Measurements from ENCODE around the gene GJD3. TPM values are rescaled to one million over a fixed set of nuclear protein-coding genes. Genes with fewer than 3 reads are reported as not detected.
A peak's percentile ranks its signal among the peaks of the same experiment; 100 is the strongest.

Gene GJD3
- total and polyA plus RNA-seq, 7 experiments from 2014 or later, result 0.27 TPM; not detected in 6

- intact Hi-C loops (cut with micrococcal nuclease), result loop anchor here (1.0 to 5.0 kb wide), 5 partner anchors 15 to 154 kb away; no protein-coding TSS in a partner anchor
- Mint-ChIP-seq H3K27ac (peak overlapping the region in 1 of 9 donors; percentile 69), H3K4me1 (peaks cover 8 to 24% (median 16%) of the 10 kb centered on the region in 7 donors), H3K9me3 (no peaks in the 10 kb centered on the region), H3K27me3 (peaks cover 0 to 13% (median 6%) of the 10 kb centered on the region in 5 donors), H3K36me3 (peaks cover 4 to 9% (median 6%) of the 10 kb centered on the region in 5 donors), H3K4me3 (no peak overlapping the region)
- ATAC-seq (no peak), DNase-seq (no peak)
- ChIA-PET CTCF (interaction anchor here (1.0 to 11.9 kb wide), 10 partner anchors 11 to 291 kb away, joined by 3 to 233 read pairs (median 12); no protein-coding TSS in a partner anchor), POLR2A (interaction anchor here (0.6 to 1.8 kb wide), 4 partner anchors 34 to 63 kb away, joined by 3 to 13 read pairs (median 6); no protein-coding TSS in a partner anchor)
- Histone ChIP-seq H3K4me3 (ENCODE audit: low read length) (no peak overlapping the region), H3K36me3 (ENCODE audit: control insufficient read depth in 2 of 3, insufficient read depth in 3 of 3, low read length in 3 of 3) (peaks cover 0 to 50% (median 4%) of the 10 kb centered on the region in 3 experiments), H3K4me1 (ENCODE audit: control insufficient read depth in 2 of 2, insufficient read depth in 2 of 2, low read length in 2 of 2) (no peaks in the 10 kb centered on the region), H3K27ac (ENCODE audit: low read depth, low read length) (no peak overlapping the region), H3K9me3 (ENCODE audit: control insufficient read depth in 2 of 3, low read length in 3 of 3) (no peaks in the 10 kb centered on the region), H3K27me3 (ENCODE audit: control insufficient read depth in 2 of 2, insufficient read depth in 2 of 2, low read length in 2 of 2) (no peaks in the 10 kb centered on the region)
Observed at GRCh38 chr17:40355804-40356758, 8.5 kb downstream of the GJD3 start.

GRCh38 chr17:40355123-40355803, 9.3 kb downstream of the GJD3 start:
- H3K4me1 ChIP-seq (ENCODE audit: control insufficient read depth in 2 of 2, insufficient read depth in 2 of 2, low read length in 2 of 2), result no peaks in the 10 kb centered on the region
- Mint-ChIP-seq H3K27ac (peak overlapping the region in 5 of 9 donors; percentile 6 to 69 (median 32)), H3K9me3 (no peaks in the 10 kb centered on the region), H3K4me1 (peaks cover 8 to 25% (median 18%) of the 10 kb centered on the region in 7 donors), H3K36me3 (peaks cover 4 to 9% (median 6%) of the 10 kb centered on the region in 5 donors), H3K27me3 (peaks cover 0 to 5% (median 0%) of the 10 kb centered on the region in 5 donors), H3K4me3 (peak overlapping the region in 1 of 10 donors; percentile 32)
- CTCF ChIA-PET, result interaction anchor here (0.5 to 11.9 kb wide), 30 partner anchors 10 to 510 kb away, joined by 3 to 233 read pairs (median 4); partner anchors contain the start of genes GJD3 and RARA
- intact Hi-C loops (cut with micrococcal nuclease), result loop anchor here (1.0 to 5.0 kb wide), 5 partner anchors 14 to 153 kb away; no protein-coding TSS in a partner anchor
- DNase-seq, result peak; percentile 63 to 93 (median 78)
- POLR2A ChIA-PET, result interaction anchor here (0.6 to 3.9 kb wide), 14 partner anchors 9 to 200 kb away, joined by 3 to 35 read pairs (median 6); no protein-coding TSS in a partner anchor
- H3K36me3 ChIP-seq (ENCODE audit: control insufficient read depth in 2 of 3, insufficient read depth in 3 of 3, low read length in 3 of 3), result peaks cover 0 to 57% (median 4%) of the 10 kb centered on the region in 3 experiments
- no peak overlapping the region for H3K27ac ChIP-seq (ENCODE audit: low read depth, low read length)
- H3K4me3 ChIP-seq (ENCODE audit: low read length), result no peak overlapping the region
- H3K27me3 ChIP-seq (ENCODE audit: control insufficient read depth in 2 of 2, insufficient read depth in 2 of 2, low read length in 2 of 2), result no peaks in the 10 kb centered on the region
- peak; percentile 86 for ATAC-seq
- no peaks in the 10 kb centered on the region for H3K9me3 ChIP-seq (ENCODE audit: control insufficient read depth in 2 of 3, low read length in 3 of 3)

- ATAC-seq, result no peak
- no peak overlapping the region for H3K4me3 ChIP-seq (ENCODE audit: low read length)
Observed at GRCh38 chr17:40354221-40355122, 10.1 kb downstream of the GJD3 start.

GRCh38 chr17:40352779-40353394, 11.7 kb downstream of the GJD3 start:
- no peaks in the 10 kb centered on the region for H3K27me3 Mint-ChIP-seq
- ChIA-PET POLR2A (interaction anchor here (0.7 to 3.9 kb wide), 6 partner anchors 21 to 1335 kb away, joined by 3 to 35 read pairs (median 8); partner anchors contain the start of gene RARA), CTCF (interaction anchor here (1.1 to 11.9 kb wide), 8 partner anchors 9 to 58 kb away, joined by 3 to 233 read pairs (median 8); no protein-coding TSS in a partner anchor)
- Histone ChIP-seq H3K27ac (ENCODE audit: low read depth, low read length) (no peak overlapping the region), H3K4me3 (ENCODE audit: low read length) (no peak overlapping the region), H3K4me1 (ENCODE audit: control insufficient read depth in 2 of 2, insufficient read depth in 2 of 2, low read length in 2 of 2) (peaks cover 6% of the 10 kb centered on the region in 2 donors), H3K9me3 (ENCODE audit: control insufficient read depth in 2 of 3, low read length in 3 of 3) (no peaks in the 10 kb centered on the region), H3K27me3 (ENCODE audit: control insufficient read depth in 2 of 2, insufficient read depth in 2 of 2, low read length in 2 of 2) (no peaks in the 10 kb centered on the region), H3K36me3 (ENCODE audit: control insufficient read depth in 2 of 3, insufficient read depth in 3 of 3, low read length in 3 of 3) (peaks cover 2 to 73% (median 4%) of the 10 kb centered on the region in 3 experiments)
- H3K27ac Mint-ChIP-seq, result peak overlapping the region in 6 of 9 donors; percentile 29 to 63 (median 50)
- no peak overlapping the region for H3K4me3 Mint-ChIP-seq
- no peak for DNase-seq
- ATAC-seq, result peak; percentile 13
- intact Hi-C loops (cut with micrococcal nuclease), result no loop called here
- peaks cover 6 to 16% (median 7%) of the 10 kb centered on the region in 5 donors for H3K36me3 Mint-ChIP-seq
- no peaks in the 10 kb centered on the region for H3K9me3 Mint-ChIP-seq
- peaks cover 7 to 31% (median 20%) of the 10 kb centered on the region in 7 donors for H3K4me1 Mint-ChIP-seq

More at GRCh38 chr17:40354221-40355122, 10.1 kb downstream of the GJD3 start:
- intact Hi-C loops (cut with micrococcal nuclease), result loop anchor here (1.0 to 5.0 kb wide), 5 partner anchors 14 to 152 kb away; no protein-coding TSS in a partner anchor
- no peak for DNase-seq
- Mint-ChIP-seq H3K9me3 (no peaks in the 10 kb centered on the region), H3K4me3 (no peak overlapping the region), H3K4me1 (peaks cover 8 to 28% (median 22%) of the 10 kb centered on the region in 7 donors), H3K36me3 (peaks cover 4 to 11% (median 6%) of the 10 kb centered on the region in 5 donors), H3K27me3 (no peaks in the 10 kb centered on the region), H3K27ac (peak overlapping the region in 5 of 9 donors; percentile 6 to 62 (median 32))
- no peaks in the 10 kb centered on the region for H3K9me3 ChIP-seq (ENCODE audit: control insufficient read depth in 2 of 3, low read length in 3 of 3)
- H3K27me3 ChIP-seq (ENCODE audit: control insufficient read depth in 2 of 2, insufficient read depth in 2 of 2, low read length in 2 of 2), result no peaks in the 10 kb centered on the region
- H3K4me1 ChIP-seq (ENCODE audit: control insufficient read depth in 2 of 2, insufficient read depth in 2 of 2, low read length in 2 of 2), result no peaks in the 10 kb centered on the region
- peaks cover 0 to 65% (median 4%) of the 10 kb centered on the region in 3 experiments for H3K36me3 ChIP-seq (ENCODE audit: control insufficient read depth in 2 of 3, insufficient read depth in 3 of 3, low read length in 3 of 3)
- POLR2A ChIA-PET, result interaction anchor here (0.5 to 3.9 kb wide), 16 partner anchors 9 to 201 kb away, joined by 3 to 35 read pairs (median 4); no protein-coding TSS in a partner anchor
- CTCF ChIA-PET, result interaction anchor here (0.5 to 11.9 kb wide), 29 partner anchors 9 to 1314 kb away, joined by 3 to 233 read pairs (median 4); partner anchors contain the start of genes GJD3 and RARA
- H3K27ac ChIP-seq (ENCODE audit: low read depth, low read length), result no peak overlapping the region

GRCh38 chr17:40352237-40352778, 12.2 kb downstream of the GJD3 start:
- no peaks in the 10 kb centered on the region for H3K27me3 Mint-ChIP-seq
- intact Hi-C loops (cut with micrococcal nuclease), result no loop called here
- DNase-seq (no peak), ATAC-seq (no peak)
- no peaks in the 10 kb centered on the region for H3K9me3 Mint-ChIP-seq
- peaks cover 7 to 37% (median 26%) of the 10 kb centered on the region in 7 donors for H3K4me1 Mint-ChIP-seq
- ChIA-PET CTCF (interaction anchor here (0.7 to 11.9 kb wide), 9 partner anchors 9 to 57 kb away, joined by 3 to 233 read pairs (median 6); no protein-coding TSS in a partner anchor), POLR2A (interaction anchor here (0.6 to 3.9 kb wide), 9 partner anchors 12 to 1371 kb away, joined by 3 to 35 read pairs (median 4); partner anchors contain the start of gene RARA)
- peaks cover 11% of the 10 kb centered on the region in 2 donors for H3K4me1 ChIP-seq (ENCODE audit: control insufficient read depth in 2 of 2, insufficient read depth in 2 of 2, low read length in 2 of 2)
- H3K4me3 ChIP-seq (ENCODE audit: low read length), result no peak overlapping the region
- no peak overlapping the region for H3K4me3 Mint-ChIP-seq
- H3K27ac Mint-ChIP-seq, result peak overlapping the region in 6 of 9 donors; percentile 29 to 63 (median 46)
- H3K27me3 ChIP-seq (ENCODE audit: control insufficient read depth in 2 of 2, insufficient read depth in 2 of 2, low read length in 2 of 2), result no peaks in the 10 kb centered on the region
- H3K36me3 Mint-ChIP-seq, result peaks cover 6 to 16% (median 7%) of the 10 kb centered on the region in 5 donors
- H3K36me3 ChIP-seq (ENCODE audit: control insufficient read depth in 2 of 3, insufficient read depth in 3 of 3, low read length in 3 of 3), result peaks cover 2 to 73% (median 4%) of the 10 kb centered on the region in 3 experiments
- no peaks in the 10 kb centered on the region for H3K9me3 ChIP-seq (ENCODE audit: control insufficient read depth in 2 of 3, low read length in 3 of 3)
- H3K27ac ChIP-seq (ENCODE audit: low read depth, low read length), result no peak overlapping the region

All from naive thymus-derived CD4-positive, alpha-beta T cell (primary cell).